Activated CD8-positive, alpha-beta T cell treated with anti-CD3 and anti-CD28 coated beads for 36 hours (primary cell): ENCODE results near the gene B3GALT6. TPM values are rescaled to one million over a fixed set of nuclear protein-coding genes. Genes with fewer than 3 reads are reported as not detected.

ENCODE experiments used
- ATAC-seq: fragments of 200-7000 bp; cut with Tn5 transposase; one replicate; pipeline ENCODE4 v1.10.0; 2021; ENCODE audit warnings: mild to moderate bottlenecking, moderate library complexity
- CTCF ChIA-PET: fragments of 350-600 bp; sonication (Branson Sonifier 250); formaldehyde crosslinking; loops from one replicate; lab custom pipeline; 2021; ENCODE audit warnings: antibody characterized with exemption; lab: Charles Lee
- POLR2A ChIA-PET: fragments of 350-600 bp; sonication (Branson Sonifier 250); formaldehyde crosslinking; loops from one replicate; lab custom pipeline; 2021; ENCODE audit warnings: antibody characterized with exemption; lab: Charles Lee
- DNase-seq: peaks from one replicate; pipeline ENCODE4 v3.0.0-alpha.2; 2020
- H3K27ac Mint-ChIP-seq: one replicate; pipeline ENCODE4 v1.8.0; 2021; ENCODE audit warnings: mild to moderate bottlenecking, mixed read lengths
- H3K27me3 Mint-ChIP-seq: one replicate; pipeline ENCODE4 v1.8.0; 2021; ENCODE audit warnings: mixed read lengths
- H3K36me3 Mint-ChIP-seq: one replicate; pipeline ENCODE4 v1.8.0; 2021; ENCODE audit warnings: low read depth, mixed read lengths
- H3K4me1 Mint-ChIP-seq: one replicate; pipeline ENCODE4 v1.8.0; 2021; ENCODE audit warnings: low read depth, mixed read lengths
- H3K4me3 Mint-ChIP-seq: one replicate; pipeline ENCODE4 v1.8.0; 2021; ENCODE audit warnings: mild to moderate bottlenecking, moderate library complexity, mixed read lengths
- H3K9me3 Mint-ChIP-seq: one replicate; pipeline ENCODE4 v1.8.0; 2021; ENCODE audit warnings: mixed read lengths
- intact Hi-C: fragments of 100-400 bp; cut with micrococcal nuclease; formaldehyde crosslinking; loops from one replicate; pipeline ENCODE4 v1.10.0; 2022
- total RNA-seq, 2 experiments: library from RNA; stranded (reverse); gene quantifications; one replicate each; pipeline ENCODE4 v1.2.3, GENCODE V29; 2021
- TF ChIP-seq, protein P1 (sequence below): fragments of 200-600 bp; IDR thresholded peaks from one replicate; pipeline ENCODE4 v1.8.0; 2022; ENCODE audit warnings: antibody characterized with exemption, mild to moderate bottlenecking

Gene B3GALT6
- total RNA-seq, 2 experiments from 2014 or later = 13.1 to 14.3 TPM

DNA sequence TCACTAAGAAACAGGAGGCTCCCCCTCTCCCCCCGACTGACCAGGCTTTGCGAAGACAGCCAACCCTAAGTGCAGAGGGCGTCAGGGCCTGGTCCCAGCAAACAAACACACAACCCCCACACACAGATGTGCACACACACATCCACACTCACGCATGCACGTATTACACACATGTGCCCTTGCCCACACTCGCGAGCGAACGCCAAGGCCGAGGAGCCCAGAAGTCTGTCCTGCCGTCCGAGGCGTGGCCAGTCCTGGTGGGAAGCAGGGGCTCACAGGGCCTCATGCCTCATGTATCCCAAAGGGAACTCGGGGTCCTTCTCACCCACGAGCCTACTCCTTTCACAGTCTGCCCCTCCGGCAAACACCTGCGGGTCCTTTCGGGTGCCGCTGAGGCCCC is 2.3 kb upstream of the B3GALT6 start:
- POLR2A ChIA-PET = interaction anchor here (0.8 to 7.9 kb wide), 3 partner anchors 9 to 108 kb away, joined by 3 to 64 read pairs (median 5); partner anchors contain the start of gene TNFRSF4
- intact Hi-C loops = no loop called here
- Mint-ChIP-seq H3K9me3 (no peaks in the 10 kb centered on the region), H3K4me1 (peaks cover 38% of the 10 kb centered on the region), H3K4me3 (peak overlapping the region; percentile 95), H3K27me3 (no peaks in the 10 kb centered on the region), H3K27ac (no peak overlapping the region), H3K36me3 (peaks cover 42% of the 10 kb centered on the region)
- DNase-seq = no peak
- CTCF ChIA-PET = interaction anchor here (1.0 to 2.7 kb wide), 3 partner anchors 108 to 211 kb away, joined by 3 to 9 read pairs (median 3); no protein-coding TSS in a partner anchor
- TF ChIP-seq, protein P1, sequence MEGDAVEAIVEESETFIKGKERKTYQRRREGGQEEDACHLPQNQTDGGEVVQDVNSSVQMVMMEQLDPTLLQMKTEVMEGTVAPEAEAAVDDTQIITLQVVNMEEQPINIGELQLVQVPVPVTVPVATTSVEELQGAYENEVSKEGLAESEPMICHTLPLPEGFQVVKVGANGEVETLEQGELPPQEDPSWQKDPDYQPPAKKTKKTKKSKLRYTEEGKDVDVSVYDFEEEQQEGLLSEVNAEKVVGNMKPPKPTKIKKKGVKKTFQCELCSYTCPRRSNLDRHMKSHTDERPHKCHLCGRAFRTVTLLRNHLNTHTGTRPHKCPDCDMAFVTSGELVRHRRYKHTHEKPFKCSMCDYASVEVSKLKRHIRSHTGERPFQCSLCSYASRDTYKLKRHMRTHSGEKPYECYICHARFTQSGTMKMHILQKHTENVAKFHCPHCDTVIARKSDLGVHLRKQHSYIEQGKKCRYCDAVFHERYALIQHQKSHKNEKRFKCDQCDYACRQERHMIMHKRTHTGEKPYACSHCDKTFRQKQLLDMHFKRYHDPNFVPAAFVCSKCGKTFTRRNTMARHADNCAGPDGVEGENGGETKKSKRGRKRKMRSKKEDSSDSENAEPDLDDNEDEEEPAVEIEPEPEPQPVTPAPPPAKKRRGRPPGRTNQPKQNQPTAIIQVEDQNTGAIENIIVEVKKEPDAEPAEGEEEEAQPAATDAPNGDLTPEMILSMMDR = no peak
- no peak for ATAC-seq

DNA sequence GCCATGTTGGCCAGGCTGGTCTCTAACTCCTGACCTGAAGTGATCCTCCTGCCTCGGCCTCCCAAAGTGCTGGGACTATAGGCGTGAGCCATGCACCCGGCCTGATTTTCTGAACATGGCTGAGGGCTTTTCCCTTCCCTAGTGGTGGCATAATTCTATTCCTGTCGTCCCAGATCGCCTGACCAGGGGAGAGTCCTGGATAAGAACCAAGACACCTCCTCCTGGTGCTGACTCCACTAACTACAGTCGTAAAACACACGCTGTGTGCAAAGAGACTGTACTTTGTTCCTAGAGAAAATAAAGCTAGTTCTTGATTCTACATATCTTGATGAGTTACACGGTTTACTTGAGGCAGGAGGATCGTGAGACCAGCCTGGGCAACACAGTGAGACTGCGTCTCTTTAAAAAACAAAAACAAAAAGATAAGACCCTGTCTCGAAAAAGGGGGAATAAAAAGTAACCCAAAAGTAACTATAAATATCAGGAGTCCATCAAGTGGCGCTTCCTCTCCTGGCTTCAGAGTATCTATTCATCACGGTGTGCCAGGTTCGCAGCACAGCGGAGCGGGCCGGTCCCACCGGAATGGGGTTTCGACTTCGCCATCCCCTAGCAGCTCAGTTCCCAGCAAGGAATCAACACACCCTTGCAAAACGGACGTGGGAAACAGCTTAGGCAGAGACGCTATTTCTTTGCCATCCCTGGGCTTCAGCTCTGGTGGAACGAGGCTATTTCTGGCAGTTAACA is 1.2 kb upstream of the B3GALT6 start:
- intact Hi-C loops = no loop called here
- ATAC-seq = no peak
- ChIA-PET POLR2A (interaction anchor here (0.7 to 7.9 kb wide), 9 partner anchors 15 to 212 kb away, joined by 3 to 64 read pairs (median 3); partner anchors contain the start of genes C1QTNF12, TNFRSF4 and UBE2J2), CTCF (interaction anchor here (0.9 to 2.7 kb wide), 6 partner anchors 15 to 109 kb away, joined by 3 to 14 read pairs (median 4); partner anchors contain the start of gene C1QTNF12)
- Mint-ChIP-seq H3K27me3 (no peaks in the 10 kb centered on the region), H3K27ac (peak overlapping the region; percentile 93), H3K36me3 (peaks cover 35% of the 10 kb centered on the region), H3K9me3 (no peaks in the 10 kb centered on the region), H3K4me1 (peaks cover 34% of the 10 kb centered on the region), H3K4me3 (peak overlapping the region; percentile 95)
- TF ChIP-seq, protein P1 = no peak
- DNase-seq = no peak

DNA sequence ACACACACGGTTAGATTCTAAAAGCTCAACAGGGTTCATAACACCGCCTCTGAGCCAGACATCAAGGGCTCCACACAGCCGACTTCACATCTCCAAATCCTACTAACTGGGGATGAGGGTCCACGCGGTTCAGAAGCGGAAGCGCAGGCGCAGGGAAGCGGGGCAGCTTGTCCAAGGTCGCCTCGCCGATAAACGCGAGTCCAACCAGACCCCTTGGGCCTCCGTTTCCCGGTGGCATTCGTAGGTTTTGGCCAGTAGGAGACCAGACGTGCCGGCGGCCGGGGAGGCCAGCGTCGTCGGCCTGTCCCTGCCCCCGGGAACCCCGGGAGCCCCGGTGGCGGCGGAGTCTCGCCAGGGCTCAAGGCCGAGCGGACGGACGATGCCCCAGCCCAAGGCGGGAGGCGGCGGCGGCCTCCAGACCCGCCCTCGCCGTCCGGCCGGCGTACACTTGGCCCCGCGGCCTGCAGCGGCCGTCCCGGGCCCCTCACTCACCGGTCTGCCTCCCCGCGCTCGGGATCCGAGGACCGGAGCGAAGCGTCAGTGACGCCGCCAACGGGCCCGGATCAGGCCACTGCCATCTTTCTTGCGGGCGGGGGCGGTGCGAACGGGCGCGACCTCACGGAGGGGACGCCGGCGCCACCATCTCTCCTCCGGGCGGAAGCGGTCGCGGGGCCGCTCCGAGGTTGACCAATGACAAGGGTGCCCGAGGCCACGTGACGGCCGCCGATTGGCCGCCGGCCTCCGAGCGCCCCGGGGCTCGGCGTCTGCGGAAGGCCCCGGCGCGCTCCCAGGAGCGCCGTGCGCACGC is 433 bp upstream of the B3GALT6 start, which contains the start of gene SDF4:
TSS of gene SDF4 (minus strand) at position 602 of the 808 bp plus-strand sequence. CDS start 3,229 bp downstream, outside the sequence.
- H3K27me3 Mint-ChIP-seq = no peaks in the 10 kb centered on the region
- ChIA-PET CTCF (interaction anchor here (0.9 to 1.9 kb wide), 5 partner anchors 15 to 109 kb away, joined by 3 to 14 read pairs (median 3); partner anchors contain the start of gene C1QTNF12), POLR2A (interaction anchor here (0.7 to 7.9 kb wide), 11 partner anchors 11 to 212 kb away, joined by 3 to 64 read pairs (median 3); partner anchors contain the start of genes C1QTNF12, TNFRSF4 and UBE2J2)
- DNase-seq = peak; percentile 97
- ATAC-seq = peak; percentile 98
- peaks cover 34% of the 10 kb centered on the region for H3K36me3 Mint-ChIP-seq
- TF ChIP-seq, protein P1 = no peak
- peak within 1 kb of the TSS; percentile 93 for H3K27ac Mint-ChIP-seq
- no peaks in the 10 kb centered on the region for H3K9me3 Mint-ChIP-seq
- intact Hi-C loops = no loop called here
- H3K4me3 Mint-ChIP-seq = peak within 1 kb of the TSS; percentile 95
- peaks cover 32% of the 10 kb centered on the region for H3K4me1 Mint-ChIP-seq

DNA sequence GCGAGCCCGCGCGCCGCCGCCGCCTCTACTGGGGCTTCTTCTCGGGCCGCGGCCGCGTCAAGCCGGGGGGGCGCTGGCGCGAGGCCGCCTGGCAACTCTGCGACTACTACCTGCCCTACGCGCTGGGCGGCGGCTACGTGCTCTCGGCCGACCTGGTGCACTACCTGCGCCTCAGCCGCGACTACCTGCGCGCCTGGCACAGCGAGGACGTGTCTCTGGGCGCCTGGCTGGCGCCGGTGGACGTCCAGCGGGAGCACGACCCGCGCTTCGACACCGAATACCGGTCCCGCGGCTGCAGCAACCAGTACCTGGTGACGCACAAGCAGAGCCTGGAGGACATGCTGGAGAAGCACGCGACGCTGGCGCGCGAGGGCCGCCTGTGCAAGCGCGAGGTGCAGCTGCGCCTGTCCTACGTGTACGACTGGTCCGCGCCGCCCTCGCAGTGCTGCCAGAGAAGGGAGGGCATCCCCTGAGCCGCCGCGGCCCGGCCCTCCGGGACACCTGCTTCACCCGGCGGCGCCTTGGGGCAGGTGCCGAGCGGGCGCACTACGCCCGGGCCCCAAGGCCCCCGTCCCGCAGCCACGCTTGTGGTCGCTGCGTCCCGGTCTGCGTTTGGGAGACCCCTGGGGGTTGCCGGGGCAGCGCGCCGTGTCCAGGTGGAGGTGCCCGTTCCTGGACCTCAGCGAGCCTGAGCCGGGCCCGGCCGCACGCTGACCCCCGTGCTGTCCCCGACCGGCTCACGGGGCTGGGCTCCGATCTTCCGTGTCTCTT is 944 bp downstream of the B3GALT6 start:
- no peaks in the 10 kb centered on the region for H3K9me3 Mint-ChIP-seq
- DNase-seq = no peak
- peaks cover 31% of the 10 kb centered on the region for H3K36me3 Mint-ChIP-seq
- H3K4me1 Mint-ChIP-seq = peaks cover 32% of the 10 kb centered on the region
- peak overlapping the region; percentile 73 for H3K4me3 Mint-ChIP-seq
- peak overlapping the region; percentile 76 for H3K27ac Mint-ChIP-seq
- CTCF ChIA-PET = no interaction called here
- POLR2A ChIA-PET = interaction anchor here (1.5 to 7.9 kb wide), 2 partner anchors 17 to 111 kb away, joined by 5 to 64 read pairs; partner anchors contain the start of gene TNFRSF4
- TF ChIP-seq, protein P1 = no peak
- ATAC-seq = no peak
- intact Hi-C loops = no loop called here
- no peaks in the 10 kb centered on the region for H3K27me3 Mint-ChIP-seq
